Measurements from ENCODE around the gene BCAS3. TPM values are rescaled to one million over a fixed set of nuclear protein-coding genes. Genes with fewer than 3 reads are reported as not detected.

BCAS3 gene
- polyA plus RNA-seq, 1 donor from 2014 or later = 21.6 TPM

DNA sequence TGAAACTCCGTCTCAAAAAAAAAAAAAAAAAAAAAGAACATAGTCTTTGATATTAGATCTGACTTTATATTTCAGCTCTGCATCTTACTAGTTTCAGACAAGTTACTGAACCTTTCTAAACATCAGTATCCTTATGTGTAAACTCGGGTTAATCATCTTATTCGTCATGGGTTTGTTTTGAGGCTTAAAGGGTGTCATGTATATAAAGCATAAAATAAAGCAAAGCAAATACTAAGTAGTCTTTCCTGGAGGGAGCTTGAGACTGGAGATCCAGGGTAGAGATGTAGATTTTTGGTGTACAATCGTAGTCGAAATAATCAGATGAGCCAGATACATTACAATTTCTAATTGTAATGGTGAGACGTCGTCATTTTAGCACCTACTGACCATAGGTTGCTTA is 7.8 kb downstream of the BCAS3 start:
- Histone ChIP-seq H2AFZ (ENCODE audit: low read depth, low read length) (no peak overlapping the region), H3K9ac (ENCODE audit: low read length) (no peak overlapping the region), H3K27me3 (ENCODE audit: insufficient read depth, low read depth, low read length) (no peaks in the 10 kb centered on the region), H3K9me3 (ENCODE audit: low read length) (no peaks in the 10 kb centered on the region), H3K27ac (ENCODE audit: low read length) (no peak overlapping the region), H3K36me3 (ENCODE audit: insufficient read depth, low read length) (no peaks in the 10 kb centered on the region), H3K4me2 (ENCODE audit: low read length) (no peak overlapping the region), H3K4me3 (ENCODE audit: low read length) (no peak overlapping the region), H3K79me2 (replicated peaks; ENCODE audit: insufficient read depth, low read length) (no peaks in the 10 kb centered on the region), H4K20me1 (ENCODE audit: insufficient read depth) (no peaks in the 10 kb centered on the region), H3F3A (ENCODE audit: insufficient read depth, low read length, poor library complexity, severe bottlenecking) (no peaks in the 10 kb centered on the region), H3K9me2 (ENCODE audit: insufficient read depth, low read length) (no peaks in the 10 kb centered on the region)
- TF ChIP-seq POLR2AphosphoS5 (IDR thresholded peaks at IDR 0.05) = no peak
- TF ChIP-seq, protein P1, sequence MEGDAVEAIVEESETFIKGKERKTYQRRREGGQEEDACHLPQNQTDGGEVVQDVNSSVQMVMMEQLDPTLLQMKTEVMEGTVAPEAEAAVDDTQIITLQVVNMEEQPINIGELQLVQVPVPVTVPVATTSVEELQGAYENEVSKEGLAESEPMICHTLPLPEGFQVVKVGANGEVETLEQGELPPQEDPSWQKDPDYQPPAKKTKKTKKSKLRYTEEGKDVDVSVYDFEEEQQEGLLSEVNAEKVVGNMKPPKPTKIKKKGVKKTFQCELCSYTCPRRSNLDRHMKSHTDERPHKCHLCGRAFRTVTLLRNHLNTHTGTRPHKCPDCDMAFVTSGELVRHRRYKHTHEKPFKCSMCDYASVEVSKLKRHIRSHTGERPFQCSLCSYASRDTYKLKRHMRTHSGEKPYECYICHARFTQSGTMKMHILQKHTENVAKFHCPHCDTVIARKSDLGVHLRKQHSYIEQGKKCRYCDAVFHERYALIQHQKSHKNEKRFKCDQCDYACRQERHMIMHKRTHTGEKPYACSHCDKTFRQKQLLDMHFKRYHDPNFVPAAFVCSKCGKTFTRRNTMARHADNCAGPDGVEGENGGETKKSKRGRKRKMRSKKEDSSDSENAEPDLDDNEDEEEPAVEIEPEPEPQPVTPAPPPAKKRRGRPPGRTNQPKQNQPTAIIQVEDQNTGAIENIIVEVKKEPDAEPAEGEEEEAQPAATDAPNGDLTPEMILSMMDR (IDR thresholded peaks at IDR 0.05; ENCODE audit: poor library complexity, severe bottlenecking) = no peak
- TF ChIP-seq EZH2 (IDR thresholded peaks at IDR 0.05; ENCODE audit: borderline replicate concordance, insufficient read depth, low read length, poor library complexity, severe bottlenecking) = no peak
- TF ChIP-seq MXI1 (conservative IDR thresholded peaks at IDR 0.05; ENCODE audit: poor library complexity, severe bottlenecking) = no peak
- no peak for TF ChIP-seq TAF1 (IDR thresholded peaks at IDR 0.05; ENCODE audit: low read depth)
- TF ChIP-seq SMC3 (conservative IDR thresholded peaks at IDR 0.05; ENCODE audit: poor library complexity) = no peak
- TF ChIP-seq, protein P2, sequence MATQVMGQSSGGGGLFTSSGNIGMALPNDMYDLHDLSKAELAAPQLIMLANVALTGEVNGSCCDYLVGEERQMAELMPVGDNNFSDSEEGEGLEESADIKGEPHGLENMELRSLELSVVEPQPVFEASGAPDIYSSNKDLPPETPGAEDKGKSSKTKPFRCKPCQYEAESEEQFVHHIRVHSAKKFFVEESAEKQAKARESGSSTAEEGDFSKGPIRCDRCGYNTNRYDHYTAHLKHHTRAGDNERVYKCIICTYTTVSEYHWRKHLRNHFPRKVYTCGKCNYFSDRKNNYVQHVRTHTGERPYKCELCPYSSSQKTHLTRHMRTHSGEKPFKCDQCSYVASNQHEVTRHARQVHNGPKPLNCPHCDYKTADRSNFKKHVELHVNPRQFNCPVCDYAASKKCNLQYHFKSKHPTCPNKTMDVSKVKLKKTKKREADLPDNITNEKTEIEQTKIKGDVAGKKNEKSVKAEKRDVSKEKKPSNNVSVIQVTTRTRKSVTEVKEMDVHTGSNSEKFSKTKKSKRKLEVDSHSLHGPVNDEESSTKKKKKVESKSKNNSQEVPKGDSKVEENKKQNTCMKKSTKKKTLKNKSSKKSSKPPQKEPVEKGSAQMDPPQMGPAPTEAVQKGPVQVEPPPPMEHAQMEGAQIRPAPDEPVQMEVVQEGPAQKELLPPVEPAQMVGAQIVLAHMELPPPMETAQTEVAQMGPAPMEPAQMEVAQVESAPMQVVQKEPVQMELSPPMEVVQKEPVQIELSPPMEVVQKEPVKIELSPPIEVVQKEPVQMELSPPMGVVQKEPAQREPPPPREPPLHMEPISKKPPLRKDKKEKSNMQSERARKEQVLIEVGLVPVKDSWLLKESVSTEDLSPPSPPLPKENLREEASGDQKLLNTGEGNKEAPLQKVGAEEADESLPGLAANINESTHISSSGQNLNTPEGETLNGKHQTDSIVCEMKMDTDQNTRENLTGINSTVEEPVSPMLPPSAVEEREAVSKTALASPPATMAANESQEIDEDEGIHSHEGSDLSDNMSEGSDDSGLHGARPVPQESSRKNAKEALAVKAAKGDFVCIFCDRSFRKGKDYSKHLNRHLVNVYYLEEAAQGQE (IDR thresholded peaks at IDR 0.05; ENCODE audit: borderline replicate concordance) = no peak
- no peak for TF ChIP-seq EP300 (conservative IDR thresholded peaks at IDR 0.05; ENCODE audit: poor library complexity, severe bottlenecking)
- TF ChIP-seq RAD21 (conservative IDR thresholded peaks at IDR 0.05) = no peak

DNA sequence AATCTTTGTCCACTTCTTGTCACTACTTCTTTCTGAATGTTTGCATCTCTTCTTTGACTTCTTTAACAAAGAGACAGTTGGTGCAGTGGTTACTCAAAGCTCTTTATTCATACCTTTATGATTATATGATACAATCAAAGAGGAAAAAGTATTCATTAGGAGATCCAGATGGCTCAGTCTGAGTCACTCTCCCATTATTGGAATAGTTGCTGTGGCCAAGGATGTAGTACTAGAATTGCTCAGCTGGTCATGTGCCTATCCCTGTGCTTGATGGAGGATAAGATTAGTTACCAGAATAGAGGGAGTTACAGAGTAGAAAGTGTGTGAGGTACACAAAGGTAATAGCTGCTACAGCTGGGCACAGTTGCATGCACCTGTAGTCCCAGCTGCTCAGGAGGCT is 18.3 kb downstream of the BCAS3 start:
- Histone ChIP-seq H3K9me2 (ENCODE audit: insufficient read depth, low read length) (no peaks in the 10 kb centered on the region), H3K36me3 (ENCODE audit: insufficient read depth, low read length) (no peaks in the 10 kb centered on the region)
- TF ChIP-seq SMC3 (conservative IDR thresholded peaks at IDR 0.05; ENCODE audit: poor library complexity) = no peak
- TF ChIP-seq TAF1 (IDR thresholded peaks at IDR 0.05; ENCODE audit: low read depth) = no peak
- no peak for TF ChIP-seq MXI1 (conservative IDR thresholded peaks at IDR 0.05; ENCODE audit: poor library complexity, severe bottlenecking)
- TF ChIP-seq POLR2AphosphoS5 (IDR thresholded peaks at IDR 0.05) = no peak
- no peak for TF ChIP-seq EZH2 (IDR thresholded peaks at IDR 0.05; ENCODE audit: borderline replicate concordance, insufficient read depth, low read length, poor library complexity, severe bottlenecking)
- TF ChIP-seq, protein P2 (IDR thresholded peaks at IDR 0.05; ENCODE audit: borderline replicate concordance) = no peak
- no peak for TF ChIP-seq EP300 (conservative IDR thresholded peaks at IDR 0.05; ENCODE audit: poor library complexity, severe bottlenecking)
- TF ChIP-seq, protein P1 (IDR thresholded peaks at IDR 0.05; ENCODE audit: poor library complexity, severe bottlenecking) = no peak
- TF ChIP-seq RAD21 (conservative IDR thresholded peaks at IDR 0.05) = no peak

More for the DNA sequence above, 18.3 kb downstream of the BCAS3 start:
- Histone ChIP-seq H3K4me2 (ENCODE audit: low read length) (no peak overlapping the region), H3K4me3 (ENCODE audit: low read length) (no peak overlapping the region), H2AFZ (ENCODE audit: low read depth, low read length) (no peak overlapping the region), H3K9ac (ENCODE audit: low read length) (no peak overlapping the region), H3K9me3 (ENCODE audit: low read length) (no peaks in the 10 kb centered on the region), H3K27me3 (ENCODE audit: insufficient read depth, low read depth, low read length) (no peaks in the 10 kb centered on the region), H3F3A (ENCODE audit: insufficient read depth, low read length, poor library complexity, severe bottlenecking) (no peaks in the 10 kb centered on the region), H4K20me1 (ENCODE audit: insufficient read depth) (no peaks in the 10 kb centered on the region), H3K27ac (ENCODE audit: low read length) (no peak overlapping the region), H3K79me2 (replicated peaks; ENCODE audit: insufficient read depth, low read length) (no peaks in the 10 kb centered on the region)
